Measurements from ENCODE around the gene ANKAR.

Gene ANKAR

DNA sequence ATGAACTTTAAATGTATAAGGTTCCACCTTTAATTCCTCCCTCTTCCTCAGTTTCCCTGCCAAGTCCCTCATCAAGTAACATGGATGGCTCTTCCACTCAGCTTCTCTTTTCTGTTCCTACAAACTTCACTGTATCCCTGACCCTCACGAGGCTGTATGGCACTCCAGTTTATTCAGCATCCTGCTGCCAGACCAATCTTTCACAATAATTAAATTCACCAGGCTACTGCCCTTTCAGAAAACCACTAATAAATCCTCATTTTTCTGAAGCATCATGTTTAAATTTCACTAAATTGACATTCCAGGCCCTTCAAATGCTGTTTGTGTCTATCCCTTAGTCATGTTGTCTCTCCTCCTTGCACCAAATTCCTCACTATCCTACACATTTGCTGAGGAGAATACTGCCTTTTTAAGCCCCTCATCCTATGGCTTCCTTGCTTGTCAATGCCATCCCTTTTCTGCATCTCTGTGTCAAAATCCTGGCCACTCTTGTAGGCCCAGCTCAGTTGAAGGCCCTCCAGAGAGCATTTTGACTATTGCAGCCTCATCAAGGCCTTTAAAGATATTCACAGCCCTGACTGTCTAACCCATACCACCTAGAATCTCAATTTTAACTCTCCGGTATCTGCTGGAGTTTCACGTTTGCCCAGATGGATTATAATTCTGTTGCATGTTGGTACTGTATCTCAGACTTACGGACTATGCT lies 36.0 kb upstream of the ANKAR start:
- no peak overlapping the region for H3K4me2 ChIP-seq
- H3K27me3 ChIP-seq (ENCODE audit: insufficient read depth, low read depth) = no peaks in the 10 kb centered on the region
- H3K79me2 ChIP-seq (ENCODE audit: insufficient read depth, low read depth) = no peaks in the 10 kb centered on the region
- no peak overlapping the region for H3K9ac ChIP-seq
- H4K20me1 ChIP-seq (ENCODE audit: insufficient read depth) = no peaks in the 10 kb centered on the region
- H3K27ac ChIP-seq = no peak overlapping the region
- no peak overlapping the region for H3K4me3 ChIP-seq (IDR thresholded peaks at IDR 0.05; ENCODE audit: insufficient read depth, low read depth, low read length)
- no peak overlapping the region for H2AFZ ChIP-seq (ENCODE audit: low read depth)
- H3K4me1 ChIP-seq (ENCODE audit: low read depth, poor library complexity, severe bottlenecking) = no peaks in the 10 kb centered on the region
- TF ChIP-seq, protein P1, sequence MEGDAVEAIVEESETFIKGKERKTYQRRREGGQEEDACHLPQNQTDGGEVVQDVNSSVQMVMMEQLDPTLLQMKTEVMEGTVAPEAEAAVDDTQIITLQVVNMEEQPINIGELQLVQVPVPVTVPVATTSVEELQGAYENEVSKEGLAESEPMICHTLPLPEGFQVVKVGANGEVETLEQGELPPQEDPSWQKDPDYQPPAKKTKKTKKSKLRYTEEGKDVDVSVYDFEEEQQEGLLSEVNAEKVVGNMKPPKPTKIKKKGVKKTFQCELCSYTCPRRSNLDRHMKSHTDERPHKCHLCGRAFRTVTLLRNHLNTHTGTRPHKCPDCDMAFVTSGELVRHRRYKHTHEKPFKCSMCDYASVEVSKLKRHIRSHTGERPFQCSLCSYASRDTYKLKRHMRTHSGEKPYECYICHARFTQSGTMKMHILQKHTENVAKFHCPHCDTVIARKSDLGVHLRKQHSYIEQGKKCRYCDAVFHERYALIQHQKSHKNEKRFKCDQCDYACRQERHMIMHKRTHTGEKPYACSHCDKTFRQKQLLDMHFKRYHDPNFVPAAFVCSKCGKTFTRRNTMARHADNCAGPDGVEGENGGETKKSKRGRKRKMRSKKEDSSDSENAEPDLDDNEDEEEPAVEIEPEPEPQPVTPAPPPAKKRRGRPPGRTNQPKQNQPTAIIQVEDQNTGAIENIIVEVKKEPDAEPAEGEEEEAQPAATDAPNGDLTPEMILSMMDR (conservative IDR thresholded peaks at IDR 0.05; ENCODE audit: low read depth, low read length) = no peak
- H3K36me3 ChIP-seq (ENCODE audit: insufficient read depth) = no peaks in the 10 kb centered on the region

DNA sequence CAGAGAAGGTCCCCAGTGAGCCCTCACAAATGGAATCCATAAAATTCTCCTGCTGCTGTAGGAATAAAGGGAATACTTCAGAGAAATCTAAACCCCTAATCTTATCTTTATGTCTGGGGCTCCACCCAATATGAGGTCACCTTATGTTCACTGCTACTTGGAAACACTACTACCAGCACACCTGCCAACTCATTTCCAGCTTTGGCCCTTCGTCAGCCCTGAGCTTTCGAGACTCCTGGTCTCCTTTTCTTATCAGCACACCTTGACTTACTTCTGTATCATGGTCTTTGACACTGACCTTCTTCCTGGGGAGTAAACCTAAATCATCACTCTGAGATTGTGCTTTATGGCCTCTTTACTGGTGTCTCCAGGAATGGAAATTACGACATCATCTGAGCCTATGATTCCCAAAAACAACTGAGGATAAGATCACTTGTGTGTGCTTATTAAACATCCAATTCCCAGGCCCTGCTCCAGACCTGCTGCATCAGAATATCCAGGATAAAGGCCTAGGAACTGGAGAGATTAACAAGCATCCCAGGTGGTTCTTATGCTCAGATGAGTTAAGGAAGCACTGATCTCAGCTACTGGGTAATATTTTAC lies 35.4 kb upstream of the ANKAR start:
- Histone ChIP-seq H3K4me2 (no peak overlapping the region), H3K4me3 (IDR thresholded peaks at IDR 0.05; ENCODE audit: insufficient read depth, low read depth, low read length) (no peak overlapping the region), H2AFZ (ENCODE audit: low read depth) (no peak overlapping the region), H3K36me3 (ENCODE audit: insufficient read depth) (no peaks in the 10 kb centered on the region), H3K79me2 (ENCODE audit: insufficient read depth, low read depth) (no peaks in the 10 kb centered on the region), H3K27ac (no peak overlapping the region), H3K4me1 (ENCODE audit: low read depth, poor library complexity, severe bottlenecking) (no peaks in the 10 kb centered on the region), H3K9ac (no peak overlapping the region), H4K20me1 (ENCODE audit: insufficient read depth) (no peaks in the 10 kb centered on the region), H3K27me3 (ENCODE audit: insufficient read depth, low read depth) (no peaks in the 10 kb centered on the region)
- TF ChIP-seq, protein P1 (conservative IDR thresholded peaks at IDR 0.05; ENCODE audit: low read depth, low read length) = no peak

DNA sequence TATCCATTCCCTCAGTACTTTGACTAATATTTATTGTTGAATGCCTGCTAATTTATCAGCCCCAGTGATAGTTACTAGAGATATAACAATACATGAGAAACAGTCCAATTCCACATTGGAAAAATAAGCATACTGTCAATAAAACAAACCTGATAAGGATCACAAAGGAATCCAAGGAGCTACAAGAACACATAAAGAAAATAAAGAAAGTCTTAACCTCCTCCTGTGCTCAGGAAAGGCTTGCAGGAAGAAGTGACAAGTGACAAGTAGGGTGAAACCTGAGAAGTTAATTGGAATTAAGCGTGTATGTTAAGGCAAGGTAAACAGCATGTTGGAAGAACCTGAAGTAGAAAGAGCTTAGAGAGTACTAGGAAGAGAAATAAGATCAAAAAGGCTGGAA lies 33.5 kb upstream of the ANKAR start:
- Histone ChIP-seq H3K4me1 (ENCODE audit: low read depth, poor library complexity, severe bottlenecking) (peaks cover 1% of the 10 kb centered on the region), H3K4me3 (IDR thresholded peaks at IDR 0.05; ENCODE audit: insufficient read depth, low read depth, low read length) (no peak overlapping the region), H3K4me2 (no peak overlapping the region), H3K79me2 (ENCODE audit: insufficient read depth, low read depth) (no peaks in the 10 kb centered on the region), H2AFZ (ENCODE audit: low read depth) (no peak overlapping the region), H3K27ac (no peak overlapping the region), H3K27me3 (ENCODE audit: insufficient read depth, low read depth) (no peaks in the 10 kb centered on the region), H3K9ac (no peak overlapping the region), H4K20me1 (ENCODE audit: insufficient read depth) (no peaks in the 10 kb centered on the region), H3K36me3 (ENCODE audit: insufficient read depth) (no peaks in the 10 kb centered on the region)
- TF ChIP-seq, protein P1 (conservative IDR thresholded peaks at IDR 0.05; ENCODE audit: low read depth, low read length) = no peak

DNA sequence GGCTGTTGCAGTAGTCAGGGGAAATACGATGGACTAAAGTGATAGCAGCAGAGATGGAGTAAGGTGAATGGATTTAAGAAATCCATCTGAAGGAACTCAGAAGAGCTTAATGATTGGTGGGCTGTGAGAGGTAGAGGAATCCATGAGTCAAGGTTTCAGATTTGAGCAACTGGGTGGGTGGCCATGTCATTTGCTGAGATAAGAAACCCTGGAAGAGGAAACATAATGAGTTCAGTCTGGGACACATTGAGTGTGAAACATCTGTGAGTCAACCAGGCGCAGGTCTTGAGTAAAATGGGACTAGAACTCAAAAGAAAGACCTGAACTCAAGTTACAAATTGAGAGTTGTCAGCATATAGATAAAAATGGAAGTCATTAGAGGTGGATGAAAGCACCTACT lies 32.9 kb upstream of the ANKAR start:
- Histone ChIP-seq H3K4me3 (IDR thresholded peaks at IDR 0.05; ENCODE audit: insufficient read depth, low read depth, low read length) (no peak overlapping the region), H3K4me2 (no peak overlapping the region), H3K36me3 (ENCODE audit: insufficient read depth) (no peaks in the 10 kb centered on the region), H3K79me2 (ENCODE audit: insufficient read depth, low read depth) (no peaks in the 10 kb centered on the region), H3K27ac (no peak overlapping the region), H3K4me1 (ENCODE audit: low read depth, poor library complexity, severe bottlenecking) (peaks cover 7% of the 10 kb centered on the region), H3K9ac (no peak overlapping the region), H2AFZ (ENCODE audit: low read depth) (no peak overlapping the region), H3K27me3 (ENCODE audit: insufficient read depth, low read depth) (no peaks in the 10 kb centered on the region), H4K20me1 (ENCODE audit: insufficient read depth) (no peaks in the 10 kb centered on the region)
- TF ChIP-seq, protein P1 (conservative IDR thresholded peaks at IDR 0.05; ENCODE audit: low read depth, low read length) = no peak

Measured in KMS-11 (cell line).